GM21529 (cell line): ENCODE measurements around the gene SLC1A4.

Experiments
- ATAC-seq: cut with Tn5 transposase; IDR thresholded peaks from one replicate; pipeline ENCODE4 v1.9.1; 2021; ENCODE audit not compliant: unreplicated experiment

SLC1A4 gene

DNA sequence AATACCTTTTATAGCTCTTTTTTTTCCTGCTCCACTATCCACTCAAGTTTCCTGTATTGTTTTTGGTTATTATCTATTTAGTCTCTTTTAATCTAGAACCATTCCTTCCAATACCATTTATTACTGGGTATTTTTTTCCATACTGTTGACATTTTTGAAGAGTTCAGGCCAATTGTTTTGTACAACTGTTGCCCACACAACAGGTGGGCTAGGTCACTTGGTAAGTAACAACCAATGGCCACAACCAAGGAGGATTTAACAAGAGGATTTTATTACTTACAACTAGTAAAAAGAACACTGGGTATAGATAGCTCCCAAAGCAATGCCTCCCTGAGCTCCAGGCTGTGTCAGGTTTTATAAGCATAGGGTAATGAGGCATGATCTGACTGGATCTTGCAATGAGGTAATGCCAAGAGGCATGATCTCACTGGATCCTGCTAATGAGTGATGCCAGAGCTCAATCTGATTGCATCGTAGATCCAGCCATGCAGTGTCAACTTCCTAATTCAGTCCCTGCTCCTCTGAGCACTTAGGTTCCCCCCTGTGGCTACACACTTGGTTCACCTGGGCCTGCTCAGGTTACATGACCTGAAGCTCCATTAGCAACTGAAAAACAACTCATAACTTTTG lies 59.9 kb downstream of the SLC1A4 start:
- ATAC-seq: no peak

DNA sequence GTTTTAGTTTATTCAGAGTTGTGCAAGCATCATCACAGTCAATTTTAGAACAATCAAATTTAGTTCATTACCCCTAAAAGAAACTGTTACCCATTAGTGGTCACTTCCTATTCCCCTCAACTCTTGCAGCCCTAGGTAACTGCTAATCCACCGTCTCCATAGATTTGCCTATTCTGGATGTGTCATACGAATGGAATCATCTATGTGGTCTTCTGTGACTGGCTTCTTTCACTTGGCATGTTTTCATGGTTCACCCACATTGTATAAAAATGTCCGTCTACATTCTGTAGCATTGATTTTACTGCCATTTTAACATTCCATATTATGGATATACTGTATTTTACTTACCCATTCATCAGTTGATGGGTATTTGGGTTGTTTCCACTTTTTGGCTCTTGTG lies 61.7 kb downstream of the SLC1A4 start:
- no peak for ATAC-seq

GRCh38 chr2:65053199-65053598 lies 64.0 kb downstream of the SLC1A4 start:
- peak; percentile 52 for ATAC-seq

GRCh38 chr2:65054749-65055421 lies 65.7 kb downstream of the SLC1A4 start:
- no peak for ATAC-seq

DNA sequence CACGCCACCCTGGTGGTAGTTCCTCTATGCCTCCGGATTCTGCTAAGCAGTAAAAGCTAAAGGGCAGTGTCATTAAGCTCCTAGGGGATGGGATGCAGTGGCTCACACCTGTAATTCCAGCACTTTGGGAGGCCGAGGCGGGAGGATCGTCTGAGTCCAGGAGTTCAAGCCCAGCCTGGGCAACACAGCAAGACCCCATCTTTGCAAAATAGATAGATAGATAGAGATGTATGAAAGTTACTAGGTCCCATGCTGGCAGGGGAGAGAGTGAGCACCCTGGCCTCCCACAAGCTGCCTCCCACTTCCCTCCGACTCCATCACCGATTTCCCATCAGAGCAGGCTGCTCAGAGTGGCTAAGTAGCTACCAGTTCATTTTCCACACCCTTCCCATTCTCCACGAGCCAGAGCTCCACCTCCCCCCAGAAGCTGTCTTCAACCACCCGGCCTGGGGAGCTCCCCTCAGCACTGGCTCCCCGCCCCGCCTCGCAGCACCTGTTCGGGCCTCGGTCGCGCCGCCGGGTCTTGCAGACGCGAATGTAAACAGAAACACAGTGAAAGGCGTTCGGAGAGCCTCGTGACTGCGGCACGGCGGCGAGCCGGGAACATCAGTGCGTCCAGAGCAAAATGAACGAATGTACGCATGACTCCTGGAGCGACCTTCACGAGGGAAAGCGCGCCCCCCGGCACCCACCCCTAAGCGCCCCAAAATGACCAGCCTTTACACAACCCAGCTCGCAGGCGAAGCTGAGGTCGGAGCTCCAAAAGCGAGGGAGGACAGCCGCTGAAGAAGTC lies 66.4 kb downstream of the SLC1A4 start:
- peak; percentile 26 for ATAC-seq

GRCh38 chr2:65056215-65057053 lies 67.2 kb downstream of the SLC1A4 start, which contains the start of gene CEP68:
TSS of gene CEP68 (plus strand) at chr2:65056416. CDS start at chr2:65069445, 13,029 bp downstream.
- ATAC-seq: peak; percentile 81

- no peak for ATAC-seq
Observed at GRCh38 chr2:65057054-65057375, 67.8 kb downstream of the SLC1A4 start.

- ATAC-seq: peak; percentile 23
Observed at GRCh38 chr2:65057391-65058052, 68.3 kb downstream of the SLC1A4 start.

DNA sequence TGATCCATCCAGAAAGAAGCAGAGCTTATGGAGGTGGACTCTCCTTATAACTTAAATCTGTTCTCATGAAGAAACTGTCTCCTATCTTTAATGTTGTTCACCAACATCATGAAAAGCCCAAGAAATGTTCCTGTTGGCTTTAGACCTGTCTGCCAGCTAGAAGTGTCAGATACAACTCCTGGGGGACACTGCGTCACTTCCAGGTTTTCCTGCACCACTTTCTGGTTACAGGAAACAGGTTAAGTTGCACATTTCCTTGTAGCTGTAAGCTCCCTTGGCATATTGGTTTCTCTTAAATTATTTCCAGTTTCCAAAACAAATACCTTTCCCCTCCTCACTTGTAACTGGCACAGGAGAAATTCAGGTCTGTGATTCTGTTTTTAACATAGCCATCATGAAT lies 69.9 kb downstream of the SLC1A4 start:
- no peak for ATAC-seq

GRCh38 chr2:65061146-65061909 lies 72.1 kb downstream of the SLC1A4 start:
- no peak for ATAC-seq

GRCh38 chr2:65061910-65062339 lies 72.7 kb downstream of the SLC1A4 start:
- ATAC-seq: no peak

GRCh38 chr2:65062843-65063825 lies 73.9 kb downstream of the SLC1A4 start:
- ATAC-seq: no peak

DNA sequence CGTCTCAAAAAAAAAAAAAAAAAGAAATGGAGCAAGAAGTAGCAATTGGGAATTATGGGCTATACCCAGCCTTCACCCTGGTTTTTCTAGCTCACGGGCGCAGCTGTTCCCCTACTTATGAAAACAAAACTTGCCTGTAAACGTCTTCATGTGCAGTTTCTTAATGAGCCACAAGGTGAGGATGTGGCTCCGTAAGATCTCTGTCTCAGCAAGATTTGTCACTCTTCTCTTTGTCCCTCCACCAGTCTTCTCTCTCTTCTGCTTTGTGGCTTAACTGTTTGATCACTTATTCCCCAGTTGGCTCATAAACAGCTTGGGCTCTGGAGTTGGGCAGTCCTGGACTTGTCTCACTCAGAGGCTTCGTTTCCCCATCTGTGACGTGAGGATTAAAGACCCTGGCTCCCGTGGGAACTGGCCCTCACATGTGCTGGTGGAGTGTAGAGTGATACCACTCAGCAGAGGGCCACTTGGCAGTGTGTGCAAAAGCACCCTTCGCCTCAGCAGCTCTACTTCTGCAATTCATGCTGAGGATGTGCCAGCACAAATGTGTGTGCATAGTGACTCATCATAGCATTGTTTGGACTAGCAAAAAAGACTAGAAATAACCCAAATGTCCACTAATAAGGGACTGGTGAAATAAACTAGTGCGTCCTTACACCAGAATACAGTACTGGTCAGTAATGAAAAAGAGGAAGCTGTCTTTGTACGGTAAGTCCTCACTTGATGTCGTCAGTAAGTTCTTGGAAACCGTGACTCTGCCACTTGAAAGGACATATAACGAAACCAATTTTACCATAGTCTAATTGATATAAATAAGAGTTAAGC lies 75.7 kb downstream of the SLC1A4 start:
- peak; percentile 89 for ATAC-seq

DNA sequence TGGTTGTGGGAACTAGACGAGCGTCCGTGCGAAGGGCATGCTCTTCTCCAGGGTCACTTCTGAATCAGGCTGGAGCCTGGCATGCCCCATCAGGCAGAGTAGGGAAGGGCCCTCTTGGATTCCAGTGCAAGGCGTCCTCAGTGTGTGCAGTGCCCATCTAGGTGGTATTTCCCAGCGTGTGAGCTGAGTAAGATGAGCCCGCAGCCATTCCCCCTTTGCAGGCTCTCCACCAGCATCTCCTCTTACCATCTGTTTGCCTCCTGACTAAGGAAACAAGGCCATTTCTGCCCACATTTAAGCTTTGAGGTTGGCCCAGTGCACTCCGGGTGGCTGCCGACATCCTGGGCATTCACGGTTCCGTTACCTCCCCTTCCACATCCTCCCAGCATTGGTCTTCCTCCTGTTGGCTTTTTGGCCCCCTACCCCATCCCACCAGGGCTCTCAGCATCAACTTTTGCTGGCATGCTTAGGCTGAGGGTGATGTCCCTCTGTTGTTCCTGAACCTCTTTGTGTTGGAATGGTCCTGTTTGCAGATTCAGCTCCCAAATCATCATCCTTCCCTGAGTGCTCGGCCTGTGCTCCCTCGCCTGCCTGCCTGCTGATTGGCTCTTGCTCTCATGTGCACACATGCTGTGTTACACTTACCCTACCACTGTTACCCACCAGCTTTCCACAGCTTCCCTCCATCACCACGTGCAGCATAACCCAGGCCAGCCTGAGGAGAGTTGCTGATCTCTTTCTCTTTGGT lies 78.8 kb downstream of the SLC1A4 start:
- ATAC-seq: no peak

DNA sequence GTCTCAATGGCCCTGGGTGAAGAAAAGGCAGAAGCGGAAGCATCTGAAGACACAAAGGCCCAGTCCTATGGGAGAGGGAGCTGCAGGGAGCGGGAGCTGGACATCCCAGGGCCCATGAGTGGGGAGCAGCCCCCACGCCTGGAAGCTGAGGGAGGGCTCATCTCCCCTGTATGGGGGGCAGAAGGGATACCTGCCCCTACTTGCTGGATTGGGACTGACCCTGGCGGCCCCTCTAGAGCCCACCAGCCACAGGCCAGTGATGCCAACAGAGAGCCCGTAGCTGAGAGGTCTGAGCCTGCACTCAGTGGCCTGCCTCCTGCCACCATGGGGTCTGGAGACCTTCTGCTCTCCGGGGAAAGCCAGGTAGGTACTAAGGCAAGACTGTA lies 80.2 kb downstream of the SLC1A4 start:
- ATAC-seq: no peak

DNA sequence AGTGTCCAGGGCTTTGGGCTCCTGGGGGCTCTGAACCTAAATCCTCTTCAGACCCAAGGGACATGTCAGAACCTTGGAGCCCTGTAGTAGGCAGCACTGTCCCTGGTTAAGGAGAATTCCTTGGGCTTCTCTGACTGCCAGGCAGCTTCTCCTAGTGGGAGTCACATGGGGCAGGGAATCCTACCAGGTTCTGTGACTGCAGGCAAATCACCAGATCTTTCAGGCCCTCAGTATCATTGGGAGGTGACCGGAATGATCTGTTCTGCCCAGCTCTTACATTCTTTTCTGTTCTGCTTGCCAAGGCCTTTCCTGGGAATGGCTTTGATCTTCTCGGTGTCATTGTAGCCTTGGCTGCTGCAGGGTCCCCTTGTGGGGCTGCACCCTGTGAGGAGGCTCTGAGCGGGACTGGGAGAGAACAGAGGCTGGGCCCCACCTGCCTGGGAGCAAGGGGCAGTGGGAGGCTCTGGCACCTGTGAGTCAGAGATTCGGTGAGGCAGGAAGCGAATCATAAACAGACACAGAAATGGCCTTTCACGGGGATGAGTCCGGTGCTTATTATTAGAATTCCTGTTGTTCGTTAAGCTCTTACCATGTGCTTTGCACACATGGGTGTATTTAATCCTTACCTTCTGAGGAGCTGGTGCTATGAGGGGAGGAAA lies 81.1 kb downstream of the SLC1A4 start:
- no peak for ATAC-seq

DNA sequence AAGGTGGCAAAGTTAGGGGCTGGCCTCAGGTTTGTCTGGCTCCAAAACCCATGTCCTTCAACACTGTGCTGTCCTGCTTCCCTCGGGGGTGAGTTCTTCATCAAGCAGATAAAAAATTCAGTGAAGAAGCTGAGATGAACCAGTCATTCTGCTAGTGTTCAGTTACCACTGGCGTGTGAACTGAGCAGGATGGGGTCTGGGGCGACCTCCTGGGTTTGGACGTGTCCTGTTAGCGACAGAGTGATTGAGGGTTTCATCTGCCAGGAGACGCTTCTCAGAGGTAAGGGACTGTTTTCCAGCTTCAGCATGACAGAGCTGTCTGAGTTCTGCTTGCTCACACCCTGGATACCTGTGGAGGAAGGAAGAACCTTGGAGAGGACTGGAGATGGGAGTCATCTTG lies 81.7 kb downstream of the SLC1A4 start:
- ATAC-seq: no peak
